HepG2 (cell line): ENCODE measurements around the gene ZNF175. TPM values are rescaled to one million over a fixed set of nuclear protein-coding genes. Genes with fewer than 3 reads are reported as not detected.

Source experiments
- JUN ChIP-seq: sonication (generic); formaldehyde crosslinking; IDR thresholded peaks from 2 replicates; pipeline ENCODE4 v1.4.0; 2020; ENCODE audit warnings: mild to moderate bottlenecking, missing genetic modification reagents
- SETDB1 ChIP-seq: sonication (generic); formaldehyde crosslinking; IDR thresholded peaks from 2 replicates; pipeline ENCODE4 v1.5.1; 2020; ENCODE audit warnings: missing genetic modification reagents, mild to moderate bottlenecking, borderline replicate concordance
- SUZ12 ChIP-seq: fragments of 150-350 bp; IDR thresholded peaks from 2 replicates; pipeline ENCODE4 v1.6.1; 2014; ENCODE audit warnings: low read depth, low read length
- THAP9 ChIP-seq: sonication (generic); formaldehyde crosslinking; IDR thresholded peaks from 2 replicates; pipeline ENCODE4; 2020; ENCODE audit warnings: missing genetic modification reagents, mild to moderate bottlenecking, borderline replicate concordance
- ZNF430 ChIP-seq: sonication (generic); formaldehyde crosslinking; IDR thresholded peaks from 2 replicates; pipeline ENCODE4 v1.9.0; 2021; ENCODE audit warnings: mild to moderate bottlenecking, missing genetic modification reagents
- ZNF468 ChIP-seq: sonication (generic); formaldehyde crosslinking; IDR thresholded peaks from 2 replicates; pipeline ENCODE4 v1.8.0; 2022; ENCODE audit warnings: mild to moderate bottlenecking, moderate library complexity, missing genetic modification reagents
- polyA plus RNA-seq, 8 experiments: library from polyadenylated mRNA; depleted of rRNA in 3 of 8; stranded (reverse) in 7 of 8; unstranded in 1 of 8; fragments of >200 nt; fragmentation: Illumina TruSeq in 4 of 8; extraction: Trizol in 4 of 8; gene quantifications; 2 replicates each; pipeline versions ENCODE4 v1.2.1 to v1.2.3, GENCODE V29; 2011 to 2016; ENCODE audit warnings: low read depth in 4 of 8, missing spikeins in 1 of 8, mixed read lengths in 1 of 8; ENCODE audit not compliant: insufficient read depth in 1 of 8
- total RNA-seq, 5 experiments: library from RNA; depleted of rRNA; stranded (reverse); fragments of >200 nt; fragmentation: Illumina TruSeq; extraction: Trizol; gene quantifications; 2 replicates each; pipeline ENCODE4 v1.2.3, GENCODE V29; 2016; ENCODE audit warnings: low read depth in 1 of 5
- TF ChIP-seq, protein P1 (sequence below), 2 experiments: sonication (generic) in 1 of 2; formaldehyde crosslinking in 1 of 2; IDR thresholded peaks; 2 replicates each; pipeline versions ENCODE4 v1.6.1 to v1.9.0; 2014 to 2022; ENCODE audit warnings: antibody characterized with exemption in 1 of 2, borderline replicate concordance in 1 of 2, inconsistent platforms in 1 of 2, low read depth in 1 of 2, missing genetic modification reagents in 1 of 2
- TF ChIP-seq, protein P2 (sequence below): sonication (generic); formaldehyde crosslinking; IDR thresholded peaks from 2 replicates; pipeline ENCODE4 v1.9.0; 2021; ENCODE audit warnings: missing genetic modification reagents, mild to moderate bottlenecking, borderline replicate concordance

The ZNF175 gene
- total and polyA plus RNA-seq, 2 of the 13 experiments (the other 11 are each of a cell fraction or from before 2014, with no cell fraction given): 1.2 to 1.5 TPM

GRCh38 chr19:51552996-51553725, 17.9 kb upstream of the ZNF175 start (continued):
- TF ChIP-seq, protein P1, sequence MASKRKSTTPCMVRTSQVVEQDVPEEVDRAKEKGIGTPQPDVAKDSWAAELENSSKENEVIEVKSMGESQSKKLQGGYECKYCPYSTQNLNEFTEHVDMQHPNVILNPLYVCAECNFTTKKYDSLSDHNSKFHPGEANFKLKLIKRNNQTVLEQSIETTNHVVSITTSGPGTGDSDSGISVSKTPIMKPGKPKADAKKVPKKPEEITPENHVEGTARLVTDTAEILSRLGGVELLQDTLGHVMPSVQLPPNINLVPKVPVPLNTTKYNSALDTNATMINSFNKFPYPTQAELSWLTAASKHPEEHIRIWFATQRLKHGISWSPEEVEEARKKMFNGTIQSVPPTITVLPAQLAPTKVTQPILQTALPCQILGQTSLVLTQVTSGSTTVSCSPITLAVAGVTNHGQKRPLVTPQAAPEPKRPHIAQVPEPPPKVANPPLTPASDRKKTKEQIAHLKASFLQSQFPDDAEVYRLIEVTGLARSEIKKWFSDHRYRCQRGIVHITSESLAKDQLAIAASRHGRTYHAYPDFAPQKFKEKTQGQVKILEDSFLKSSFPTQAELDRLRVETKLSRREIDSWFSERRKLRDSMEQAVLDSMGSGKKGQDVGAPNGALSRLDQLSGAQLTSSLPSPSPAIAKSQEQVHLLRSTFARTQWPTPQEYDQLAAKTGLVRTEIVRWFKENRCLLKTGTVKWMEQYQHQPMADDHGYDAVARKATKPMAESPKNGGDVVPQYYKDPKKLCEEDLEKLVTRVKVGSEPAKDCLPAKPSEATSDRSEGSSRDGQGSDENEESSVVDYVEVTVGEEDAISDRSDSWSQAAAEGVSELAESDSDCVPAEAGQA (IDR thresholded peaks at IDR 0.05; ENCODE audit: low read depth): no peak
- TF ChIP-seq, protein P1 (CRISPR knock-in tag; IDR thresholded peaks at IDR 0.05; ENCODE audit: borderline replicate concordance): 0 out of 2 replicates have a peak, but pooled peaks have one; percentile 47
- no peak for TF ChIP-seq SETDB1
- no peak for TF ChIP-seq ZNF430 (CRISPR knock-in tag)
- TF ChIP-seq ZNF468 (CRISPR knock-in tag): no peak
- TF ChIP-seq, protein P2, sequence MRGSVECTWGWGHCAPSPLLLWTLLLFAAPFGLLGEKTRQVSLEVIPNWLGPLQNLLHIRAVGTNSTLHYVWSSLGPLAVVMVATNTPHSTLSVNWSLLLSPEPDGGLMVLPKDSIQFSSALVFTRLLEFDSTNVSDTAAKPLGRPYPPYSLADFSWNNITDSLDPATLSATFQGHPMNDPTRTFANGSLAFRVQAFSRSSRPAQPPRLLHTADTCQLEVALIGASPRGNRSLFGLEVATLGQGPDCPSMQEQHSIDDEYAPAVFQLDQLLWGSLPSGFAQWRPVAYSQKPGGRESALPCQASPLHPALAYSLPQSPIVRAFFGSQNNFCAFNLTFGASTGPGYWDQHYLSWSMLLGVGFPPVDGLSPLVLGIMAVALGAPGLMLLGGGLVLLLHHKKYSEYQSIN (CRISPR knock-in tag): no peak
- TF ChIP-seq JUN (CRISPR knock-in tag): no peak
- TF ChIP-seq THAP9 (CRISPR knock-in tag): no peak
- TF ChIP-seq SUZ12: no peak
